A673 (cell line): ENCODE data around the gene KLHL35. TPM values are rescaled to one million over a fixed set of nuclear protein-coding genes. Genes with fewer than 3 reads are reported as not detected.

ENCODE experiments used
- BruUV-seq: library from RNA; stranded (reverse); fragments of 400-500 nt; replicated peaks from 2 replicates; lab custom pipeline; 2021; lab: Mats Ljungman, UMichigan
- CTCF ChIA-PET: fragments of 300-600 bp; sonication (Branson Sonifier 250); formaldehyde crosslinking; loops from one replicate; lab custom pipeline; 2022; ENCODE audit warnings: antibody characterized with exemption; lab: Charles Lee
- POLR2A ChIA-PET: fragments of 300-600 bp; sonication (Branson Sonifier 250); formaldehyde crosslinking; loops from one replicate; lab custom pipeline; 2022; ENCODE audit warnings: antibody characterized with exemption; ENCODE audit not compliant: low non-redundant PET; lab: Charles Lee
- DNase-seq: peaks from one replicate; pipeline ENCODE4 v3.0.0-alpha.2; 2015; ENCODE audit warnings: low spot score
- H3K27ac ChIP-seq: fragments of 200-600 bp; sonication (generic); 2 replicates; pipeline ENCODE4 v1.5.1; 2016; ENCODE audit warnings: mixed run types, low read depth, mild to moderate bottlenecking, mixed read lengths, antibody characterized with exemption, low read length; ENCODE audit not compliant: poor library complexity, severe bottlenecking
- H3K27me3 ChIP-seq: fragments of 200-600 bp; sonication (generic); replicated peaks from 2 replicates; pipeline ENCODE4 v1.6.1; 2017; ENCODE audit warnings: mixed run types, low read depth, mild to moderate bottlenecking, mixed read lengths, antibody characterized with exemption, low read length; ENCODE audit not compliant: insufficient read depth, poor library complexity
- H3K36me3 ChIP-seq: fragments of 200-600 bp; sonication (generic); 2 replicates; pipeline ENCODE4 v1.6.1; 2016; ENCODE audit warnings: mixed run types, mild to moderate bottlenecking, mixed read lengths, antibody characterized with exemption, low read length; ENCODE audit not compliant: insufficient read depth, poor library complexity, severe bottlenecking
- H3K4me1 ChIP-seq: fragments of 200-600 bp; sonication (generic); 2 replicates; pipeline ENCODE4 v1.6.1; 2017; ENCODE audit warnings: mixed run types, mild to moderate bottlenecking, mixed read lengths, antibody characterized with exemption, low read length; ENCODE audit not compliant: insufficient read depth, poor library complexity, severe bottlenecking
- H3K4me3 ChIP-seq: fragments of 200-600 bp; sonication (generic); 2 replicates; pipeline ENCODE4 v1.5.1; 2016; ENCODE audit warnings: low read depth, mixed run types, mild to moderate bottlenecking, mixed read lengths, low read length; ENCODE audit not compliant: poor library complexity, severe bottlenecking
- H3K9me3 ChIP-seq: fragments of 200-600 bp; sonication (generic); 2 replicates; pipeline ENCODE4 v1.6.1; 2016; ENCODE audit warnings: mixed run types, low read depth, mild to moderate bottlenecking, mixed read lengths, antibody characterized with exemption, low read length; ENCODE audit not compliant: poor library complexity, severe bottlenecking
- EZH2 ChIP-seq: fragments of 200-600 bp; sonication (generic); IDR thresholded peaks from 2 replicates; pipeline ENCODE4 v1.6.1; 2017; ENCODE audit warnings: borderline replicate concordance, low read depth, mild to moderate bottlenecking, mixed read lengths, antibody characterized with exemption, low read length; ENCODE audit not compliant: poor library complexity, severe bottlenecking
- intact Hi-C: fragments of 100-400 bp; cut with micrococcal nuclease; formaldehyde crosslinking; loops from one replicate; pipeline ENCODE4 v1.10.0; 2022; ENCODE audit not compliant: unreplicated experiment
- total RNA-seq: library from RNA; stranded (reverse); gene quantifications from 2 replicates; pipeline ENCODE4 v1.2.3, GENCODE V29; 2021
- TF ChIP-seq, protein P1 (sequence below): fragments of 300-800, 200-600 bp; sonication (generic); conservative IDR thresholded peaks from 2 replicates; pipeline ENCODE4 v1.5.1; 2017; ENCODE audit warnings: low read depth, mild to moderate bottlenecking, antibody characterized with exemption, low read length, moderate library complexity, mixed read lengths

KLHL35 gene
- total RNA-seq, 1 experiment from 2014 or later: 0.88 TPM

DNA sequence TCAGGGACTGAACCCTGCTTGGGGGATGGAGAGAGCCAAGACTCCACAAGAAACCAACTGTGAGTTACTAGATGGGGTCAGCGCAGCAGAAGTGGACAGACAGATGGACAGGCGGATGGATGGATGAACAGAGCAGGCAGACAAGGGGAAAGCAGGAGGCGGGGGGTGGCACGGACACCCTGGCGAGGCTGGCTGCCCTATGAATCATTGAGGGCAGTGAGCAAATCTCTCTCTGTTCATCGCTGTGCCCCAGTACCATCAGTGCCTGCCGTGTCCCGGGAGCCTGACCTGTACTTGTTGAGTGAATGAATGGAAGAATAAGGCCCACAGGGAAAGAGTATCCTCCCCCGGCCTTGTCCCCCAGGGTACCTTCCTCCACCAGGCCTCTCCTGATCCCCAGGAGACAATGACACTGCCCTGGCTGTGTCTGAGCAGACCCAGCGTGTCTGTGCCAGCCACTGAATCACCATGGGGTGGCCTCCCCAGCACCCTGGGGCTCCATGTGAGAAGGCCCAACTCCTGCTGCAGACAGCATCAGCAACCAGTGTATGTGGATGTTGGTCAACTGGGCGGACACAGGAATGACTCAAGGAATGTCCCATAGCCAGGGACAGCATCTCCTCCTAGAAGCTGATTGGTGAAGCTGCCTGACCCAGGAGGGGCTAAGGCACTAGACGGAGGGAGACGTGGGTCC lies 5.1 kb upstream of the KLHL35 start:
- intact Hi-C loops: no loop called here
- no peaks in the 10 kb centered on the region for H3K36me3 ChIP-seq
- no peak for DNase-seq

DNA sequence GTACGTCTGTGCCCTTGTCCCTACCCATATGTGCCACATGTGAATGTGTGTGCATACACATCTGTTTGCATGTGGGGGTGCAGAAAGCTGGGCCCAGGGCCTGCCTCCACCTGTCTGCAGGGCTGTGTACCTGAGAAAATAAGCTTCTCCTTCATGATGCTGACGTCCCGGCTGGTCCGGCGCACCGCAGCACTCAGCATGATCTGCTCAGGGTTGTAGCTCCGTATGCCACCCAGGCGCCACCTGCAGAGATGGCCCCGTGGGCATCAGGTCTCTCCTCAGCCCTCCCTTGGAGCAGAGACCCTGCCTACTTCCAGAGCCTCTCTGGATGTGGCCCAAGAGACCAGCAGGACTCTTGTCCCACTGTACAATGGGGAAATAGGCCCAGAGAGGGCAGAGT lies 3.8 kb upstream of the KLHL35 start:
- intact Hi-C loops: no loop called here
- POLR2A ChIA-PET: no interaction called here
- Histone ChIP-seq H3K36me3 (no peaks in the 10 kb centered on the region), H3K27ac (no peak overlapping the region), H3K27me3 (peaks cover 15% of the 10 kb centered on the region), H3K4me1 (no peaks in the 10 kb centered on the region), H3K9me3 (no peaks in the 10 kb centered on the region), H3K4me3 (no peak overlapping the region)
- TF ChIP-seq, protein P1, sequence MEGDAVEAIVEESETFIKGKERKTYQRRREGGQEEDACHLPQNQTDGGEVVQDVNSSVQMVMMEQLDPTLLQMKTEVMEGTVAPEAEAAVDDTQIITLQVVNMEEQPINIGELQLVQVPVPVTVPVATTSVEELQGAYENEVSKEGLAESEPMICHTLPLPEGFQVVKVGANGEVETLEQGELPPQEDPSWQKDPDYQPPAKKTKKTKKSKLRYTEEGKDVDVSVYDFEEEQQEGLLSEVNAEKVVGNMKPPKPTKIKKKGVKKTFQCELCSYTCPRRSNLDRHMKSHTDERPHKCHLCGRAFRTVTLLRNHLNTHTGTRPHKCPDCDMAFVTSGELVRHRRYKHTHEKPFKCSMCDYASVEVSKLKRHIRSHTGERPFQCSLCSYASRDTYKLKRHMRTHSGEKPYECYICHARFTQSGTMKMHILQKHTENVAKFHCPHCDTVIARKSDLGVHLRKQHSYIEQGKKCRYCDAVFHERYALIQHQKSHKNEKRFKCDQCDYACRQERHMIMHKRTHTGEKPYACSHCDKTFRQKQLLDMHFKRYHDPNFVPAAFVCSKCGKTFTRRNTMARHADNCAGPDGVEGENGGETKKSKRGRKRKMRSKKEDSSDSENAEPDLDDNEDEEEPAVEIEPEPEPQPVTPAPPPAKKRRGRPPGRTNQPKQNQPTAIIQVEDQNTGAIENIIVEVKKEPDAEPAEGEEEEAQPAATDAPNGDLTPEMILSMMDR: no peak
- TF ChIP-seq EZH2: no peak
- CTCF ChIA-PET: no interaction called here
- no TSS peak for BruUV-seq
- DNase-seq: no peak

More for the DNA sequence above, 5.1 kb upstream of the KLHL35 start:
- Histone ChIP-seq H3K4me3 (no peak overlapping the region), H3K9me3 (no peaks in the 10 kb centered on the region), H3K4me1 (no peaks in the 10 kb centered on the region), H3K27me3 (peaks cover 2% of the 10 kb centered on the region), H3K27ac (no peak overlapping the region)
- TF ChIP-seq, protein P1: no peak
- no peak for TF ChIP-seq EZH2
- POLR2A ChIA-PET: no interaction called here
- BruUV-seq: no TSS peak
- CTCF ChIA-PET: no interaction called here

DNA sequence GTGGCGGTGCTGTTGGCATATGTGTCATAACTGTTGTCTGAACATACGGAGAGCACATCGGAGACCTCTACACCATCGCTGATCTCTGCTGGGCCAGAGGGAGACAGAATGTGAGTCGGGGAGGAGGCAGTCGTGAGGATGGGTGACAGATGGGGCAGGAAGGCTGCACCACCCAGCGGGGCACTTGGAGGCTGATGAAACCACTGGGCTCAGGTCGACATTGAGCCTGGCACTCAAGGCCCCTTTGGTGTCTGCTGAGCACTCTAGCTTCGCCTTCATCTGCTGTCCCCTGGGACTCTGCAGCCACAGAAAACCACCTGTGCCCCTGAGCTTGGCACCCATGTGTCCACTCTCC lies 2.5 kb upstream of the KLHL35 start:
- no peaks in the 10 kb centered on the region for H3K4me1 ChIP-seq
- DNase-seq: no peak
- ChIA-PET CTCF (no interaction called here), POLR2A (no interaction called here)
- H3K36me3 ChIP-seq: no peaks in the 10 kb centered on the region
- no peak overlapping the region for H3K4me3 ChIP-seq
- H3K9me3 ChIP-seq: no peaks in the 10 kb centered on the region
- peaks cover 27% of the 10 kb centered on the region for H3K27me3 ChIP-seq
- intact Hi-C loops: no loop called here
- H3K27ac ChIP-seq: no peak overlapping the region
- BruUV-seq: no TSS peak
- TF ChIP-seq EZH2: no peak
- TF ChIP-seq, protein P1: no peak
